C1 segment of cervical spinal cord (tissue), 14 donors: ENCODE data around the gene ETDC.
"Not testable (repeated sequence)": the region's sequence is repeated elsewhere in the genome, so short reads cannot be mapped to it uniquely, and the experiment has no call there.

Experiments
- DNase-seq, 14 donors: peaks; one replicate each; lab custom pipeline; 2025; lab: John Stamatoyannopoulos, UW

The ETDC gene

DNA sequence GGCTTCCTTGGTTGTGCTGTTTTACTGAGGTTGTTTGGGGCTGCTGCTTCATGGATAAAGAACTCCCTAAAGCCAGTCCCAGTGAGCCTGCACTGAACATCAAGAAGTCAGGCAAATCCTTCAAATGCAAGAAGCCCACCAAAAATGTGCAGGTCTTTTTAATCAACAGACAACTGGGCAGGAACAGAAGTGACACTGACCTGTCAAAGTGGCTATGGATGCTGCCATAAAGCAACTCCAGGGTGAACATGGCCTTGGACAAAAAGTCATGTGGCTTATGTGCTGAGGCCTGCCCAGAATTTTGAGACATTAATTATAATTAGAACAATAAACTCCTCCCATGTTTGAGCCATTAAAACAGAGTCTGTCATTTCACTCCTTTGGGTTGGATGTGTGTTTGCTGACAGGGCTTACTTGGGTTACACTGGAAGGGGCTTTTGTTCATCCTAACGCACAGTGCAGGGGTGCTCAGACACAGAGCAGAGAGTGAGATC, at the start of gene ETDC:
ETDC (plus strand) TSS at position 51 of the 494 bp plus-strand sequence; CDS start at position 51, 0 bp downstream.
- DNase-seq: no peak

DNA sequence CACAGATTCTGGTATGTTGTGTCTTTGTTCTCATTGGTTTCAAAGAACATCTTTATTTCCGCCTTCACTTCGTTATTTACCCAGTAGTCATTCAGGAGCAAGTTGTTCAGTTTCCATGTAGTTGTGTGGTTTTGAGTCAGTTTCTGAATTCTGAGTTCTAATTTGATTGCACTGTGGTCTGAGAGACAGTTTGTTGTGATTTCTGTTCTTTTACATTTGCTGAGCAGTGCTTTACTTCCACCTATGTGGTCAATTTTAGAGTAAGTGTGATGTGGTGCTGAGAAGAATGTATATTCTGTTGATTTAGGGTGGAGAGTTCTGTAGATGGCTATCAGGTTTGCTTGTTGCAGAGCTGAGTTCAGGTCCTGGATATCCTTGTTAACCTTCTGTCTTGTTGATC, 48.3 kb upstream of the ETDC start:
- DNase-seq: not testable (repeated sequence)

DNA sequence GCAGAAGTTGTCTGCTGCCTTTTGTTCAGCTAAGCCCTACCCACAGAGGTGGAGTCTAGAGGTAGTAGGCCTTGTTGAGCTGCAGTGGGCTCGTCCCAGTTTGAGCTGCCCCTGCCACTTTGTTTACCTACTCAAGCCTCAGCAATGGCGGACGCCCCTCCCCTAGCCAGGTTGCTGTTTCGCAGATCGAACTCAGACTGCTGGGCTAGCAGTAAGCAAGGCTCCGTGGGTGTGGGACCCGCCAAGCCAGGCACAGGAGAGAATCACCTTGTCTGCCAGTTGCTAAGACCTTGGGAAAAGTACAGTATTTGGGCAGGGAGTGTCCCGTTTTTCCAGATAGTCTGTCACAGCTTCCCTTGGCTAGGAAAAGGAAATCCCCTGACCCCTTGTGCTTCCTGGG, 45.9 kb upstream of the ETDC start:
- DNase-seq: not testable (repeated sequence)

DNA sequence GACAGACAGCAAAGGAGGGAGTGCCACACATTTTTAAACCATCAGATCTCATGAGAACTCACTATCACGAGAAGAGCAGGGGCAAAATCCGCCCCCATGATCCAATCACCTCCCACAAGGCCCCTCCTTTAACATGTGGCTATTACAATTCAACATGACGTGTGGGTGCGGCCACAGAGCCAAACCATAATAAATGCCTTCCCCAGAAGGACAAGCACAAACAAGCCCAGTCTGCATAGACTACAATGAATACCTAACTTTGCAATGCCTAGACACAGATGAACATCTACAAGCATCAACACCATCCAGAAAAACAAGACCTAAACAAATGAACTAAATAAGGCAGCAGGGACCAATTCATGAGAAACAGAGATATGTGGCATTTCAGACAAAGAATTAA, 45.1 kb upstream of the ETDC start:
- no peak for DNase-seq

DNA sequence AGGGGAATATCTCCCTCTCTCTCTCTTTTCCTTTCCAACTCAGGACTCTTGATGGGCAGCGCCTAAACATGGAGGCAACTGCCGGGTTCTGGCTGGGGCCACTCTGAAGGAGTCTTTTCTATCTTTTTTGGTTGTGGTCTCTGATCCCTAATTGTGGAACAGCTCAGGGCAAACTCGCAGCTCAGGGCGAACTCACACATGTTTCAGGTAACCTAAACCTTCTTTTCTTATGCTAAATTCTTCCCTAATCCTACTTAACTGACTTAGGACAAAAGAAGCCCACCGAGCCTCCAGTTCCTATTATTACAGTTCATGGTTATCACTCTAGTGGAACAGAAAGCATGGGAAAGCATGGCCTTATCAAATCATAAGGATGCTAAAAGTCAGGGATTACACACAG, 36.1 kb upstream of the ETDC start:
- no peak for DNase-seq

DNA sequence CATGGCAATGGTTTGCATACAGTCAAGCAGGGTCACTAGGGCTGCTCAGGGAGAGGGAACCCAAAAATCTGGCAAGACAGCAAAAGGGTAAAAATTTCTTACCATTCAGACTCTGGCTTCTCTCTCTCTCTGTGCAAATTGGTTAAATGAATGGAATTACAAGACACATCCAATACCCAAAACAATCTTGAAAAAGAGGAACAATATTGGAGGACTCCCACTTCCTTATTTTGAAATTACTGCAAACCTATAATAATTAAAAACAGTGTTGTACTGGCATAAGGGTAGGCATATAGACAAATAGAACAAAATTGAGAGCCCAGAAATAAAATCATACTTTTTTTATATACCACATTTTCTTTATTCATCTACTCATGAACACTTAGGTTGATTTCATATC, 33.3 kb upstream of the ETDC start:
- DNase-seq: no peak

DNA sequence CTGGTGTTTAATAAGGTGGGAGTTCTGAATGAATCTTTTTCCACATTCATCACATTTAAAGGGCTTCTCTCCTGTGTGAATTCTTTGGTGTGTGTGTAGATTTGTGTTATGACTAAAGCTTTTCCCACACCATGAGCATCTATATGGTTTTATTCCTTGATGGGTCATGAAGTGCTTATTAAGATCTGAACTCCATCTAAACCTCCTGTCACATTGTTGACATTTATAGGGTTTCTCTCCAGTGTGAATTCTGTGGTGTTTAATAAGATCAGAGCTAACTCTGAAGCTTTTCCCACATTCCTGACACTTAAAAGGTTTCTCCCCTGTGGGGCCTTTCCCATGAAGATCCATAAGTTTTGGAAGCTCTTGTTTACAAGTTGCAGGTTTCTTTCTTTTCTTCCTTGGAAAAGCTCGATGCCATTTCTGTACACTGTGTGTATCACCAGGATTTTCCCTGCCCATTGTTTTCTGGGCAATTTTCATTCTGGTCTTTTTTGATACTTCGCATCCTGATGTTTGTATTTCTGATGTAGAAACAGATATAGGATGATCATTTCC, 21.9 kb upstream of the ETDC start:
- no peak for DNase-seq

DNA sequence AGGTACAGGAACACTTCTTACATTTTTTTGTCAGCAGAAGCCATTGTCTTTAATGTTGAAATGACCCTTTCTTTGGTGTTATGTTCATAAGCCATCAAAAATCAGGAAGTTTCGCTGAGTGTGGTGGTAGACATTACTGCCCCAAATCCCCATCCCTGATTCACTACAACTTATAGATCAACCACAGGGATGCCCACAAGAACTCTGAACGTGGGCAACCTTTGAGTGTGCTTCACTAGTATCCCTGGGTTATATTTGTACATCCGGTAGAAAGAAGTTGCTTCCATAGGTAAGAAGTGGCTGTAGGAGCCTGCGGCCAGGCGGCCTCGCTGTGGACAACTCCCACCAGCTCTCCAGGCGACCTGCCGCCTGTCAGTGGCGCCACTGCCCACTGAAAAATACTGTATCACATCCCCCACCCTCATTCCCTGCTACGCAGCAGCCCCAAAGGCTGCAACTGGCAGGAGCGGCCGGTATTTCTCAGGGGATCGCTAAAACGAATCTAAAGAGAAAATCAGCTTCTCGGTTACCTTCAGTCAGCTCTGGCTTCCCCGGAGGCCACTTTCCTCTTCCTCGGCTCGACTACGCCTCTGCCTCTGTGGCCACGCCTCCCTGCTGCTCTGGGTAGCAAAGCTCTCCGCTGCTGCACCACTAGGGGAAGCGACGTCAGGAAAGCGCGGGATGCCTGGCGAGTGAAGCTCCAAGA, 13.9 kb upstream of the ETDC start:
- DNase-seq: peak in 11 of 14 donors; percentile 0 to 50 (median 17)

DNA sequence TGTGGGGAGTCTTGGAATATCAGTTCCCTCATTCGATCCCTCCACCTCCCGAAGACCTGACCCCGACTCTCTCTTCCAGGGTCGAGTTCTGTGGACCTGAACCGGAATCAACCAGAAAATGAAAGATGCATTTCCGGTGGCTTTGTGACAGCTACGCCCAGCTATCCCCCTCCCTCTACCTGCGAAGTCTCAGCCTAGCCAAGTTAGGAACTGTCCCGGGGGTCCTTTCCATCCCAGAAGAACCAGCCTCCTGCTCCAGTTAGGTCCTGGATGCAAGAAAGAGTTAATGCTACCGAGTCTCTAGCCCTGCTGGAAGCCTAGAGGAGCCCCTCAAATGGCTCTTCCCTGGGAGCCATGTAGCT, 13.4 kb upstream of the ETDC start:
- DNase-seq: no peak

DNA sequence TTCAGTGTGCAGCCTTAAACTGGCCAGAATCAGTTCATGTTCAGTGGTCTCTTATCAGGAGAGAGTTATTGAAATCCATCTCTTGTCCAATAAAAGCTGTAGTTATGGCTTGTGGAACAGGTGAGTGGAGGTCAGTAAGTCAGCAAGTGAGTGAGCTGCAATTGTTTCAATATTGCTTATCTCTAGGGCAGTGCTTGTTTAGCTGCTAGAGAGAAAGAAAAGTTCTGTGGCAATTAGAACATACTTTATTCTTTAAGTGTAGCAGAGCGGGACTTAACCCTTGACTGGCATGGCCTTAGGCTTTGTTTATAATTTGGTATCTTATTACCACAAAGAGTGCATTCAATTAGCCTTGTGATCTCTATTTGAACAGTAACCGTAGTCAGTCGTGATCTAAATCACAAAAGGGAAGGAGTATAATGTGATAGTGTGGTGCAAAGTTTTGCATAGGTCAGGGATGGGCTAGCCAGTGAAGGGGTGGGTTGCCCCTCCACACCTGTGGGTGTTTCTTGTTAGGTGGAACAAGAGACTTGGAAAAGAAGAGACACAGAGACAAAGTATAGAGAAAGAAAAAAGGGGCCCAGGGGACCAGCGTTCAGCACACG, 6.9 kb upstream of the ETDC start:
- no peak for DNase-seq

DNA sequence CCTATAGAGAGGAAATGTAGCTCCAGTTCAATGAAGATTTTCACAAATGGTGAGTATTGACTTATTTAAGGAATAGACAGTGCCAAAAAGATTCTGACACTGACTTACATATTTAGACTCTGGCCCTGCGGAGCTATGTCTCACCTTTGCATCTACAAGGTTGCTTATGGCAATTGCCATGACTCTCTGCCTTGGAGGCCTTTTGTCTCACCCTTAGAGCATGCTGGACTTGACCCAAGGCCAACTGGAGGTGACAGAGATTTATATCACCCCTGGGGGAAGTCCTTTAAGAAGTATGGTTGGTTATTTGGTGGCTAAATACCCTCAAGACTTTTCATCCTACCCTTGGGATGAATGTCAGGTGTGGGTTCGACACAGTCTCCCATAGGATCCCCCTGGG, 4.5 kb upstream of the ETDC start:
- DNase-seq: no peak

DNA sequence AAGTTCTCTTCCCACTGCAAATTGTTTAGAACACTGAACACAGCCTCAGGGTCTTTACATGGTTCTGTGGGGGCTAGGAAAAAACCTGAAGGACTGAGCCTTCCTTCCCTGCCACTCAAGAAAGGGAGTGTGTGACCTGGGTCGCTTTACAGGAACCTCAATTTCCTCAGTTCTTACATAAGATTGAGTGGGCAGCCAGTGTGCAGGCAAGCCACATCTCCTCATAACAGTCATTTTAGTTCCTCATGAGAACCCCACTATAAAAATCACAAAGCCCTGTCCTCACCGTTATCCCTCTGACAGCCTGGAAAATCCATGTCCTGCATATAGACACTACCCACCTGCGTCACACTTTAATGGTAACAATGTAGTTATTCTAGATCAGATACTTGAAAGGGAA, 2.1 kb upstream of the ETDC start:
- DNase-seq: no peak

DNA sequence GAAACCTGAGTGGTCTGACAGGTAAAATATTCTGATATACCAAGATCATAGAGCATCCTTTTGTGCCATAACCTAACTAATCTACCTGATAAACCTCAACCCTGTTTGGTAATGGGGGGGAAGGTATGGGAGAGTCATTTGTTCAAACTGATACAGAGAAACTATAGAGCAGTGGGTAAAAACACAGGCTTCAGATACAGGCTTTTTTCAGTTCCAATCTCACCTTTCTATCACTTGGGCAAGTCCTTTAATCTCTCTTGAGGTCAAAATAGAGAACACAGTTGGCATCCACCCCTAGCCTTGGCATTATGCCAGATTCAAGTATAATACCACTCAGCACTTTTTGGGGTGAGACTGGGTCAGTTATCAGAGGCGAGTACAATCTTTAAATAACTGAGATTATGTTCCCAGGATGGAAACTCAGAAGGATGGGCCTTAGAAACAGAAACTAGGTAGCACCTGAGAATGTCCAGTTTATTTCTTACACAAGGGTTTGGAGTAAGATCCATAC, 880 bp upstream of the ETDC start:
- no peak for DNase-seq

DNA sequence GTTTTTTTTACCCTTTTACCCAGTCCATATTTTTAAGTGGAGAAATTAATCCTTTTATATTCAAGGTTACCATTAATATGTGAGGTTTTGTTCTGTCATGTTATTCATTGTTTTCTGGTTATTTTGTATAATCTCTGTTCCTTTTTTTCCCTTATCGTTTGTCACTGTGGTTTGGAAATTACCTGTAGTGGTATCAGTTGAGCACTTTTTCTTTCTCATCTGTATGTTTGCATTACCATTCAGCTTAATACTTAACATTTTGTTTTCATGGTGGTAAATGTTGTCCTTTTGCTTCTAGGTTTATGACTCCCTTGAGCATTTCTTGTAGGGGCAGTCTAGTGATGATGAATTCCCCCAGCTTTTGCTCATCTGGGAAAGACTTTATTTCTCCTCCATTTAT, 6.6 kb downstream of the ETDC start:
- no peak for DNase-seq

DNA sequence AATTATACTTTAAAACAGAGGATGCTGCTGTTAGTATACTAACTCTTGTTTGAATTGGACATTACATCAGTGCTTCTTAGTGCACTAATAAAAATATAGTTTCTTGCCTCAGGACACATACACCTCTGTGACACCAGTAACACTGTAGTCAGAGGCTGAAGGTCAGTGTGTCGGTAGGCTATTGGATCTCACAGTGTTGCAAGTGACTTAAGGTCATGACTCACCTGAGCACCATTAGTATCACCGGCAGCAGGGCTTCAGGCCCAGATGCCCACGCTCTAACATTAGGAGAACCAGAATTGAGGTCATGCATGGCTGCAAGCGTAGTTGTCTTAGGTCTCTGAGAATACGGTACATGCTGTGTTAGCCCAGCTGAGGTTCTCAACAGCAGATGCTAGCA, 15.2 kb downstream of the ETDC start:
- no peak for DNase-seq

DNA sequence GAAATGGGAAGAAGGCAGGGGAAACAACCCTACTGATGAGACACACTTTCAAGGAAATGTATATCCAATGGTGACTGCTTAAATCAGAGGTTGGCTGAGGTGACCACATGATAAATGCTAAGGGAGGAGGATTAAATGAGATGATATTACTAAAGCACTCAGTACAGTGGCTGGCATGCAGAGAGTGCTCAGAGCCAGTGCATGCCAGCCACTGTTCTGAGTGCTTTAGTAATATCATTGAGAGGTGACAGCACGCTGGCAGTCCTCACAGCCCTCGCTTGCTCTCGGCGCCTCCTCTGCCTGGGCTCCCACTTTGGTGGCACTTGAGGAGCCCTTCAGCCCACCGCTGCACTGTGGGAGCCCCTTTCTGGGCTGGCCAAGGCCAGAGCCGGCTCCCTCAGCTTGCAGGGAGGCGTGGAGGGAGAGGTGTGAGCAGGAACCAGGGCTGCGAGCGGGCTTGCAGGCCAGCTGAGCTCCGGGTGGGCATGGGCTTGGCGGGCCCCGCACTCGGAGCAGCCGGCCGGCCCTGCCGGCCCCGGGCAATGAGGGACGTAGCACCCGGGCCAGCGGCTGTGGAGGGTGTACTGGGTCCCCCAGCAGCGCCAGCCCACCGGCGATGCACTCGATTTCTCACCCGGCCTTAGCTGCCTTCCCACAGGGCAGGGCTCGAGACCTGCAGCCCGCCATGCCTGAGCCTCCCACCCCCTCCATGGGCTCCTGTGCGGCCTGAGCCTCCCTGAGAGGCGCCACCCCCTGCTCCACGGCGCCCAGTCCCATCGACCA, 15.9 kb downstream of the ETDC start:
- DNase-seq: not testable (repeated sequence)

DNA sequence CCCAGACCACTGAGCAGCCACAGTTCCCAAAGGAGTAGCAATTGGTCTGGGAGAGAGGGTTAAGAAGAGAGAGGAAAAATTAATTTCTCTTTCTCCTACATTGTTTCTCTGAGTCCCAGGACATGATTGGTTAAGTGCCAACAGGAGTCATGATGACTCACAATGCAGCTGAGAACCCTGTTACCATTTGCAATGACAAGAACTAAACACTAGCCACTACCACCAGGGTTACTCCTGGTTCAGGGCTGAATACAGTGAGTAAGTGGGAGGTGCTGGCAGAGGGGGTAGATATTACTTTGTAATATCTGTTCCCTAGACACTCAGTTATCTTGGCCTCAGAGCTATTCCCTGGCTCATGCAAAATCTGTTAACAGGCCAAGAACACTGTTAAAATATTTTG, 18.0 kb downstream of the ETDC start:
- DNase-seq: no peak

DNA sequence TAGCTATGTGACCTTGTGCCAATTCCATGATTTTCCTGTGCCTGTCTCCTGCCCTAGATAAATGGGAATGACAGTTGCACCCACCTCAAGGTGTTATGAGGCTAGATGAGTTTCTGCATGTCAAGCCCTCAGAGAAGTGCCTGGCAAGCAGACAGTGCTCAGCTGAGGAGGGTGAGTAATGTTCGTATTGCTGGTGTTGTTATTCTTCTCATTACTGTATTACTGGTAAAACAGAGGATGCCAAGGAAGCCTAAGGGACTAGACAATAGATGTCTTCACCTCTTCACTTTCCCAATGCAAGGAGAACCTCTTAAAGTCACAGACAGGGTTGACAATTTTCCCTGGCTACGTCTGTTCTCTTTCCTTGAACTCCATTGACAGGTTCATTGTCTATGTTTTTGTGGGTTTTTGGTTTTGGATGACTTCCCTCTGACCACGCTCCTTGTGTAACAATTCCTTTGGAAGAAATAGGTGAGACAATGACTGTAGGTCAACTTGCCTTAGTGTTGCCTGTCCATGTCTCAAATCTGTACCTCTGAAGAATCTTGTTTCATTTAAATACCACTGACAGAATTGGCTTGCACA, 19.2 kb downstream of the ETDC start:
- DNase-seq: no peak

DNA sequence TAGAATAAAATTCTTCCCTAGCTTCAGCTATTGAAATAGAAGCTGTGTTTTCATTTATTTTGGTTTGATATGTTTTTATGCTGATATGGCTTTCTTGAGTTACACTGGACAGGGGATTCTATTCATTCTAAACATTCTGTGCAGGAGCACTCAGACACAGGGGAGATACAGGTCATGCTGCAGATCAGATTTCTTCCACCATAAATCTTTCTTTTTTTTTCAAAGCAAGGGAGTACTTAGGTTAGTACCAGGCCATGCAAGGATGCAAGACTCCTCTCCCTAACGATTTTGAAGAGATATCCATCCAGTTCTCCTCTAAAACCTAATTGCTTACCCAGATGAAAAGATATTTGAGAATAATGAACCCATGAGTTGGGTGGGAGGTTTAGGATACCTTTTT, 21.4 kb downstream of the ETDC start:
- no peak for DNase-seq

DNA sequence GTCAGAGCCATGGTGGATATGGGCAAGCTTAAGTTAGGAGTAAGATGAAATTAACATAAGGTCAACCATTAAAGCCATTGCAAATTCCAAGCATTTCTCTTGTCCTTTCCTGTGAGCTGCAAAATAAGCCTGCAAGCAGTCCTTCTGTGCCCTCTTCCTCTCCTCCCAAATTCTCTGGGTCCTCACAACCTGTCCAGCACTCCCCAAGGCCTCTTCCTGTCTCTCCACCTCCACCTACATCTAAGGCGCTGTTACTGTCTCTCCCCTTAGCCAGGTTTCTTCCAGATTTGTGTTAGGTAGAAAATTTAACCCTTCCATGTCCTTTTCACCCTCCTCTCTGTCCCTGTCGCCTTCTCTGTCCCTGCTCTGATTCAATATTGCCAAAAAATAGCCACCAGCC, 22.2 kb downstream of the ETDC start:
- DNase-seq: no peak

DNA sequence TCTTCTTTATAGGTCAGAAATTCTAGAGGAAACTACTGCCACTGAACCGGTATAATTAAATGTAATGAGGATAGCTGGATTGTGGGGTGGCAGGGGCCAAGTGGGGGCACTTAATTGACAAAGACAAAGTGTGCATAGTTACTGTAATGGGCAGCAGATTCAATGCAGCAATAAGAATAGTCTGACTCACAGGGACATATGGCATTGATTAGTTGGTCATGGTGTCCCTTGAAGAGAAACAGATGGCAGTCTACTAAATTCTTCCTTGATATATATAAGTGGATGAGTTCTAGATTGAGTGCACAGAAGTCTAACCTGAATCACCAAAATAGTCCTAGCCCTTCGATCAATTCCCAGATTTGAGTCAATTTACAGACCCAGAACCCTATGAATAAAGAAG, 31.6 kb downstream of the ETDC start:
- no peak for DNase-seq

DNA sequence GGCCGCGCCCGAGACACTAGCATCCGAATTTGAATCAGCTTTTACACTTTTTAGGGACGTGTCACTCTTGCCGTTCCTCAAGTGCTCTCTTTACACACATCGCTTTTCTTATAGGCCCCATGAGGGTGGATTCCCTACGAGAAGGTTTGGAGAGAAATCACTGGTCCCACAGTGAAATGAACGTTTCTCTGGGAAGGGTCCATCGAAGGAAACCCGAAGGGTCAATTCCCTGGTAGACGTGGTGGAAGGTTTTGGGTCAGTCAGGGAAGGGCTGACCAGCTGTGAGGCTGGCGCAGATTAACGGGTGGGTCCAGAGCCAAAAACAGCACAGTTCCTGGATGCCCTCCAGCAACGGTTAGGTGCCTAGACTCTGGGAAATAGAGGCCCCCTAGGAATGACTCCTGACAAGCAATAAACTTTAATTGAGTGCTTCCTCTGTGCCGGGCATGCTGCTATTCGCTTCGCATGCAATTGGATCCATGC, 35.9 kb downstream of the ETDC start:
- peak in 1 of 14 donors; percentile 33 for DNase-seq
